ENCODE data around the gene KCNK6. TPM values are rescaled to one million over a fixed set of nuclear protein-coding genes. Genes with fewer than 3 reads are reported as not detected.

The KCNK6 gene
- total RNA-seq, 1 donor from 2014 or later = 15.8 TPM

DNA sequence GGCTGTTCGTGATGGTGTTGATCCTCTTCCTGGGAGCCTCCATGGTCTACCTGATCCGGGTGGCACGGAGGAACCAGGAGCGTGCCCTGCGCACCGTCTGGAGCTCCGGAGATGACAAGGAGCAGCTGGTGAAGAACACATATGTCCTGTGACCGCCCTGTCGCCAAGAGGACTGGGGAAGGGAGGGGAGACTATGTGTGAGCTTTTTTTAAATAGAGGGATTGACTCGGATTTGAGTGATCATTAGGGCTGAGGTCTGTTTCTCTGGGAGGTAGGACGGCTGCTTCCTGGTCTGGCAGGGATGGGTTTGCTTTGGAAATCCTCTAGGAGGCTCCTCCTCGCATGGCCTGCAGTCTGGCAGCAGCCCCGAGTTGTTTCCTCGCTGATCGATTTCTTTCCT is 27.8 kb upstream of the KCNK6 start:
- Mint-ChIP-seq H3K27me3 (ENCODE audit: unreplicated experiment) (peaks cover 4% of the 10 kb centered on the region), H3K4me1 (ENCODE audit: unreplicated experiment) (no peaks in the 10 kb centered on the region), H3K4me3 (ENCODE audit: unreplicated experiment) (no peak overlapping the region), H3K27ac (ENCODE audit: unreplicated experiment) (no peak overlapping the region), H3K36me3 (ENCODE audit: low read depth, unreplicated experiment) (peaks cover 13% of the 10 kb centered on the region), H3K9me3 (ENCODE audit: unreplicated experiment) (no peaks in the 10 kb centered on the region)
- TF ChIP-seq, protein P1, sequence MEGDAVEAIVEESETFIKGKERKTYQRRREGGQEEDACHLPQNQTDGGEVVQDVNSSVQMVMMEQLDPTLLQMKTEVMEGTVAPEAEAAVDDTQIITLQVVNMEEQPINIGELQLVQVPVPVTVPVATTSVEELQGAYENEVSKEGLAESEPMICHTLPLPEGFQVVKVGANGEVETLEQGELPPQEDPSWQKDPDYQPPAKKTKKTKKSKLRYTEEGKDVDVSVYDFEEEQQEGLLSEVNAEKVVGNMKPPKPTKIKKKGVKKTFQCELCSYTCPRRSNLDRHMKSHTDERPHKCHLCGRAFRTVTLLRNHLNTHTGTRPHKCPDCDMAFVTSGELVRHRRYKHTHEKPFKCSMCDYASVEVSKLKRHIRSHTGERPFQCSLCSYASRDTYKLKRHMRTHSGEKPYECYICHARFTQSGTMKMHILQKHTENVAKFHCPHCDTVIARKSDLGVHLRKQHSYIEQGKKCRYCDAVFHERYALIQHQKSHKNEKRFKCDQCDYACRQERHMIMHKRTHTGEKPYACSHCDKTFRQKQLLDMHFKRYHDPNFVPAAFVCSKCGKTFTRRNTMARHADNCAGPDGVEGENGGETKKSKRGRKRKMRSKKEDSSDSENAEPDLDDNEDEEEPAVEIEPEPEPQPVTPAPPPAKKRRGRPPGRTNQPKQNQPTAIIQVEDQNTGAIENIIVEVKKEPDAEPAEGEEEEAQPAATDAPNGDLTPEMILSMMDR (IDR thresholded peaks at IDR 0.05; ENCODE audit: unreplicated experiment) = no peak
- DNase-seq (ENCODE audit: low spot score) = no peak

DNA sequence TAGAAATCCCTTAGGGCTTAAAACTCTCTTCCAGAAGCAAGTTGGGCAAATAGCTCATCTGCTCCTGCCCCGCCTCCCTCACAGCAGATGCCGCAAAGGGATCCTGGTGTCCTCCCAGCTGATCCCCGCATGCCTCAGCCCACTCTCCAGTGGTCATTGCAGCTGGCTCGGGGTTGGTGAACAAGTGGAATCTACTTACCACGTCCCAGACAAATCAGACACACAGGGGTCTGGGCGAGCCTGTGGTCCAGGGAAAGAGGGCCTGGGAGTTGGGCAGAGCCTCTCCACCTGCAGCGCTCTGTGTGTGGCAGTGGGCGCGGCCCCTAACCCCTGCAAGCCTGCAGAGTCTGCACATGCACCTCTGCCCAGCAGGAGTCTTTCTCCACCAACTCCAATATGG is 26.4 kb upstream of the KCNK6 start:
- no peak for DNase-seq (ENCODE audit: low spot score)
- Mint-ChIP-seq H3K36me3 (ENCODE audit: low read depth, unreplicated experiment) (peaks cover 8% of the 10 kb centered on the region), H3K9me3 (ENCODE audit: unreplicated experiment) (no peaks in the 10 kb centered on the region), H3K4me1 (ENCODE audit: unreplicated experiment) (no peaks in the 10 kb centered on the region), H3K27ac (ENCODE audit: unreplicated experiment) (no peak overlapping the region), H3K4me3 (ENCODE audit: unreplicated experiment) (no peak overlapping the region), H3K27me3 (ENCODE audit: unreplicated experiment) (peaks cover 6% of the 10 kb centered on the region)
- TF ChIP-seq, protein P1 (IDR thresholded peaks at IDR 0.05; ENCODE audit: unreplicated experiment) = no peak

DNA sequence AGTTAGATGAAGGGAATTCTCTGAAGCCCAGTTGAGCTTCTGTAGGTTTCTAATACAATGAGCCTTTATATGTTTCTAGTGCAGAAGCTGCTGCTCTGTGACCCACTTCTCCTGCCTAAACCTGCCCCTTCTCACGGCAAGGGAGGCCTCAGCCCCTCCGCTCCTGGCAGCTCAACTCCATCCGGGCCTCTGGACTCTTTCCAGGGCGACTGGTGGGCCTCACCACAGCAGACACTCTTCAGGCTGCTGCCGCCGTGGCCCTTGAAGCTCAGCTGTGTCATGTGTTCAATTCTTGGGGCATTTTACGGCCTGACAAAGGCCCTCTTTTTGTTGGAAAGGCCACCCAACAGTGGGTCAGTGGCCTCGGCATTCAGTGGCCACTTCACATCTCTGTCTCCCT is 25.6 kb upstream of the KCNK6 start:
- H3K4me3 Mint-ChIP-seq (ENCODE audit: unreplicated experiment) = no peak overlapping the region

DNA sequence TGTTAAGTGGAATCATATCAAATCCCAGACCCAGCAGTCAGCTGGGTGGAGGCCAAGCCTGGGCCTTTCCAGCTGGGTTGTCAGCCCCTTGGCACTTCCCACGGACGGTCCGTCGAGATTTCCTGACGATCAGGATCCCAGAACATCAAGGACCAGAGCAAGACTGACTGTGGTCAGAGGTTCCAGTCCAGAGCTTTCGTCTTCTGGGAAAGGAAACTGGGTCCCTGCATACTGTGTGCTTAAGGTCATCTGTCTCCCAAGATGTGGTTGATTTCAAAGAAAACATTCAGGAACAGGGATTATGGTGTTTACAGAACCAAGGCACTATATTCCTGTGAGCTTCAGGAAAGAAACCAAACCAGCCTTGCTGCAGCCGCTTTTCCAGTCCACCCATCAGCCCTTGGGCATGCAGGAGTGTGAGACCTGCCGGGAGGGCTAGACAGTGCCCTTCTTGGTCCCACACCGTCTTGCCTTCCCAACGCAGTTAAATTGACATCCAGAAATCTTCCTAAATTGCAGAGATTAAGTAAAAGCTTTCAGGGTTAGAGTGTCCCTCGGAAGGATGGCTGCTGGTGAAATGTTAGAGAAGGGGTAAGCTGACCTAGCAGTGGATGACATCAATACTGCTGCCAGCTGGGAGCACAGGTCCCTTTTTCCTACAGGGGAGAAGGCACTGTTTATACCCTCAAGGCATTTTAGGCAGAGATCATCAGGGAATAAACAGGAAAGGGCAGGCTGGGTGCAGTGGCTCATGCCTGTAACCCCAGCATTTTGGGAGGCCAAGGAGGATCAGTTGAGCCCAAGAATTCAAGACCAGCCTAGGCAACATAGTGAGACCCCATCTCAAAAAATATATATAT is 20.6 kb upstream of the KCNK6 start:
- Mint-ChIP-seq H3K27me3 (ENCODE audit: unreplicated experiment) (peaks cover 5% of the 10 kb centered on the region), H3K9me3 (ENCODE audit: unreplicated experiment) (no peaks in the 10 kb centered on the region), H3K4me3 (ENCODE audit: unreplicated experiment) (no peak overlapping the region), H3K36me3 (ENCODE audit: low read depth, unreplicated experiment) (no peaks in the 10 kb centered on the region), H3K27ac (ENCODE audit: unreplicated experiment) (no peak overlapping the region), H3K4me1 (ENCODE audit: unreplicated experiment) (peaks cover 9% of the 10 kb centered on the region)
- DNase-seq (ENCODE audit: low spot score) = no peak
- TF ChIP-seq, protein P1 (IDR thresholded peaks at IDR 0.05; ENCODE audit: unreplicated experiment) = no peak

More for the DNA sequence above, 25.6 kb upstream of the KCNK6 start:
- TF ChIP-seq, protein P1 (IDR thresholded peaks at IDR 0.05; ENCODE audit: unreplicated experiment) = no peak
- no peak for DNase-seq (ENCODE audit: low spot score)
- H3K4me1 Mint-ChIP-seq (ENCODE audit: unreplicated experiment) = no peaks in the 10 kb centered on the region
- H3K27me3 Mint-ChIP-seq (ENCODE audit: unreplicated experiment) = peaks cover 6% of the 10 kb centered on the region
- no peaks in the 10 kb centered on the region for H3K9me3 Mint-ChIP-seq (ENCODE audit: unreplicated experiment)
- peaks cover 8% of the 10 kb centered on the region for H3K36me3 Mint-ChIP-seq (ENCODE audit: low read depth, unreplicated experiment)
- no peak overlapping the region for H3K27ac Mint-ChIP-seq (ENCODE audit: unreplicated experiment)
